GM19043 (cell line): Measurements from ENCODE around the gene GNG4.
A peak's percentile ranks its signal among the peaks of the same experiment; 100 is the strongest.
"Not testable (repeated sequence)": the region's sequence is repeated elsewhere in the genome, so short reads cannot be mapped to it uniquely, and the experiment has no call there.

ENCODE experiments used
- ATAC-seq: cut with Tn5 transposase; IDR thresholded peaks from one replicate; pipeline ENCODE4 v1.9.1; 2021; ENCODE audit warnings: low read depth; ENCODE audit not compliant: unreplicated experiment

GNG4 gene

DNA sequence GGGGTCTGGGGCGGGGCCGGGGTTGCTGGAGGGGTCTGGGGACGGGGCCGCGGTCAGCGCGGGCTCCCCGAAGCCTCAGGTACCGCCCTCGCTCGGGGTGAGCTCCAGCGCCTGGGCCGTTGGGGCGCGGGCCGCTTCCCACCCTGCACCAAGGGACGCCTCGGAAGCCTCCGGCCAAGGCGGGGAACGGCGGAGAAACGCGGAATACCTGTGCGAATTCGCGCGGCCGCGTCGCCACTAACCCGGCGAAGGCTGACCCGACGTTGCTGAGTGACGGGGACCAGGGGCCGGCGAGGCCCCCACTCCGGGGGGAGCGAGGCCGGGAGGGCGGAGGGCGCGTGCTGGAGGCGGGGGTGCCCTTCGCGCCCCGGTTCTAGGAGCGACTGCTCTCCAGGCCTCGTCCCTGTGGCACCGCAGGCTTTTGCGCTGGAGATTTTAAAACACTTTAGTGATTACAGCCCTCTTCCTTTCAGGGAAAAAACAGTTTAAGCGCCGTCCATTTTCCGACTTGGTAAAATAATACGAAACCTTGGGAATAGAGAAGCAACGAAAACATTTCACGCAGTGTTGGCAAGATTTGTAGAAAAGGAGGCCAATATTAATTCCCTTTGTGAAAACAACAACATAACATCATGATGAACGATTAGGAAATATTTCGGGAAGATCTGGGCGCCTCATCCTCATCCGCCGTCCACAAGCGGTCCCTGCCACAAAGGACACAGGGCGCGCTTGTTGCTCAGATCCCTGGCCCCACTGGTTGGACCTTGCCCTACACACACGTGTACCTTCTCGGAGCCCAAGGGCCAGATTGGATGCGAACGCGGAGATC lies 971 bp upstream of the GNG4 start:
- ATAC-seq = no peak

DNA sequence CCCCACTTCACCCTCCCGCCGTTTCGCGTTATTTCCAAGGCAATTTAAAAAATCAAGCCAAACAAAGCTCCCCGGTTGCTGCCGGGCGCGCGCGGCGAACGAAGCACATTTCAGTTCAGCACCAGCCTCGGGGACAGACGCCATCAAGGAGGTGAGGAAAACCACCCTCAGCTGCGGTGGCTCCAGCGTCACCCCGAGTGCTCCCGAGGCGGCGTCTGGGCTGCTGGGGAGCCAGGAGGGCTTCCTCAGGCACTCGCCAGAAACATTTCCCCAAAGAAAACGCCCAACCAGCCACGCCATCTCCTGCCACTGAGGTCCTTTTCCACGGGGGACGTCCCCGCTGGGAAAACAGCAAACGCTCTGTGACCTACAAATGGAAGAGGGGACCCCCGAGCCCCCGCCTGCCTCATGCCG lies 623 bp downstream of the GNG4 start:
- ATAC-seq = no peak

DNA sequence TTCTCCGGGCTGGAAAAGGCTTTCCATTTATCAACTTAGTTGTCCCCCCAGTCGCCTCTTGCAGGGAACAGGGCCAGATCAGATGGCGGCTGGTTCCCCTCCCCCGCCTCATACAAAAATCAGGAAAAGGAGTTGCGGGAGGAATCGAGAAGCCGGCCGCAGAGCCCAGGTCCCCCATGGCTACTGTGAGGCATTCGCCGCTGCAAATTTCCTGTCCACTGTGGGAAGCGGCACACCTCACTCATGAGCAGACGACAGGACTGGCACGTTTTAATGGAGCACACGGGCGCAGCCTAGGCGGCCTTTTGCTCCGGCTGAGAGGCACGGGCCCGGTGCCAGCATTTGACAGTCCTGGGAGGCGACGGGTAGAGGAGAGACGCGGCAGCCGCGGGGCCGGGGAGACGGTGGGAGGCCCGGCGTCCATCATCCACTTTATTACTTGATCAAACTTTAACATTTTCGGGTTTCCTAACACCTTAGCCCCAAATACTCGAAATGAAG lies 1.1 kb downstream of the GNG4 start:
- ATAC-seq = no peak

DNA sequence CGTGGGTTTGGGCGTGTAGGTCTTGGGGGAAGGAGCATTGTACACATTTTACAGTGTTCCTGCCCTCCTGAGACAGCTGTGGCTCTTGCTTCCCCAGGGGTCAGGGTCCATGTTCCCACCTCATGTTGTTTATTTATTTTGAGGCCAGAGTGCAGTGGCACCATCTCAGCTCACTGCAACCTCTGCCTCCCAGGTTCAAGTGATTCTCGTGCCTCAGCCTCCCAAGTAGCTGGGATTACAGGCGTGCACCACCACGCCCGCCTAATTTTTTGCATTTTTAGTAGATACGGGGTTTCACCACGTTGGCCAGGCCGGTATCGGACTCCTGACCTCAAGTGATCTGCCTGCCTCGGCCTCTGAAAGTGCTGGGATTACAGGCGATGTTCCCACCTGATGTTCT lies 2.0 kb downstream of the GNG4 start:
- not testable (repeated sequence) for ATAC-seq

DNA sequence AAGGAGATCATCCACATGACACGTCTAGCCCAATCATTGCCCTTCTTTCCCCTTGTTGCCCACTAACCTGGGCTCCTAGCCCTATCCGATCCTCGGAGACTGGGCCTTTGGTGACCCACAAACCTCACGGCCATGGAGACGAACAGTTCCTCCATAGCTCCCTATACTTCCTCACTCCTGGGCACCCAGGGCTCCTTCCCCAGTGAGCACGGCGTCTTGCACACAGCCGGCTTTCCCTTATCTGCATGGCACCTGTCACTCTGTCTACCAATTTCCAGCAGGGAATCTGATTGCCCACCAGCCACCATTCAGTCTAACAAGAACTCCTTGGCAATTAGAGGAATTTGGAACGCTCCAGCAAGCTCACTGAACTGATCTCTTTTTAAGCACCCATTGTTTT lies 3.1 kb downstream of the GNG4 start:
- no peak for ATAC-seq

DNA sequence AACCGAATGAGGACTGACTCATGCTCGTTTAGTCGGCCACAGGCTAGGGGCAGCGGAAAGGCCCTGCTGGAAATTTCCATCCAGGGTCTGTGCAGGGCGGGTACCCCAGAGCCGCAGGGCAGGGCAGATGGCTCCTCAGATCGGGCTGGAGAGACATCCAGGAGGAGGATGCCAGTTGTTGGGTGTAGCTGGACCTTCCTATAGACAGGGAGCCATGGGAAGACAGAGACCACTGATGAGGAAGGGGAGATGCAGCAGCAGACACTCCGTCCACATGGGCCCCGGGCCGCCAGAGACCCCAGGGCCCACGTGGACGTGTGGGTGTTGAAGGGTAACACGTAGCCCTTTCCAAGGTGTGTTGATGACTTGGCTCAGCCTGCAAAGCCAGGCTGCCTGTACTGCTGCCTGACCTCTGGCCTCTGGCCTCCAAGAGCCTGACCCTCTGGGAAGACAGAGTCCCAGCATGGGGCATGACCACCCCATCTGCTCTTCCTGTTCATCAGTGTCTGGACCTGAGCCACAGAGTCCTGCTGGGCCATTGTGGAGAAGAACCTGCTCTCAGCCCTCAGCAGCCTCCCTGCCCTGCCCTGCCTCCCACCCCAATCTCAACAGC lies 4.8 kb downstream of the GNG4 start:
- ATAC-seq = no peak

DNA sequence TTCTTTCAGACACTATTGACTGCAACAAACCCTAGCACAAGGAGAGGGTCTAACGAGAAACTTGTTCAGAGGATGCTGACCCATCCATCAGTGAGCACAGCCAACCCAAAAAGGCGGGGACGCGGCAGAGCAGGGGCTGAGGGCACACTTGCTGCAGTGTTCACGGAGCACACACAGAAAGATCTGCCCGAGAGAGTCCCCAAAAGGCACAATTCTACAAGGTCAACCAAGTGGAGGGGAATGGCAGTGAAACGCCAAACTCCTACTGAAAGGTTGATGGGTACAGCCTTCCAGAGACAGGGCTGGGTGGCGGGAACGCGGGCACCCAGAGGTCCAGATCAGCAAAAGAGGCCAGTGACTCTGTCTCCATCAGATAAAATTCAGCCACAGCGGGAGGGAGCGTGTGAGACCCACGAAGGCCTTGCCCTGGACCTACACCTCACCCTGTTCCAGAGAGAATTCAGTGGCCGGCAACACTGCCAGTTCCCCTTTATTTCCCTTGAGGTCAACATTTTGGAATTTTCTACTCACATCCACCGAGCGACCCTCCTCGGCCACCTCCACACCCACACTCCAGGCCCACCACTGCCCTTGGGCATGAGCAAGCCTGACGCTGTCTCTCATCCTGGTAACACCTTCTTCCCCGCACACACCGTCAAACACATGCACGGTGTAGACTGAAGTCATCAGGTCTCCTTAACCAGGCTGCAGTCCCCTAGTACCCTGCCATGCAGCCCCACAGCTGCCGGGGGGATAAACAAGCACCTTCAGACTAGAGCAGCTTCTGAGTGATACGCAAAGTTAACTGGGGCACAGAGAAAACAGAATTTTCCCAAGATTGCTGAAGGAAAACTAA lies 5.5 kb downstream of the GNG4 start:
- ATAC-seq = no peak

DNA sequence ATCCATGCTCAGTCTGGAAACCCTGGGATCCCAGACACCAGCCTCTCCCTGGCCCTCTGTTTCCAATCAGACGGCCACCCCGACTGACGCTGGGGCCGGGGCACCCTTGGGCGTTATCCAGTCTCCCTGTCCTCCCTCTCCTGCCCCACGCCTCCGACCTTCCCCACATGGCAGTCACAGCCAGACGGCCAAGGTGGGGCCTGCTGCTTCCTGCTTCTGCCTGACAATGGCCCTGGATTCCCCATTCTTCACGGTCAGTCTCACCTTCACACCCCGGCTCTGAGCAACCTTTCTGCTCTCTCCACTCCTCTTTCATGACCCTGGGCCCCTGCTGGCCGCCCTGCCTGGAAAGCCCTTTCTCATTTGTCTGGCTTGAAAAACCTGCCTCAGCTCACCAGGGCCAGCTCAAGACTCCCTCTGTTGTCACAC lies 6.6 kb downstream of the GNG4 start:
- ATAC-seq = no peak

DNA sequence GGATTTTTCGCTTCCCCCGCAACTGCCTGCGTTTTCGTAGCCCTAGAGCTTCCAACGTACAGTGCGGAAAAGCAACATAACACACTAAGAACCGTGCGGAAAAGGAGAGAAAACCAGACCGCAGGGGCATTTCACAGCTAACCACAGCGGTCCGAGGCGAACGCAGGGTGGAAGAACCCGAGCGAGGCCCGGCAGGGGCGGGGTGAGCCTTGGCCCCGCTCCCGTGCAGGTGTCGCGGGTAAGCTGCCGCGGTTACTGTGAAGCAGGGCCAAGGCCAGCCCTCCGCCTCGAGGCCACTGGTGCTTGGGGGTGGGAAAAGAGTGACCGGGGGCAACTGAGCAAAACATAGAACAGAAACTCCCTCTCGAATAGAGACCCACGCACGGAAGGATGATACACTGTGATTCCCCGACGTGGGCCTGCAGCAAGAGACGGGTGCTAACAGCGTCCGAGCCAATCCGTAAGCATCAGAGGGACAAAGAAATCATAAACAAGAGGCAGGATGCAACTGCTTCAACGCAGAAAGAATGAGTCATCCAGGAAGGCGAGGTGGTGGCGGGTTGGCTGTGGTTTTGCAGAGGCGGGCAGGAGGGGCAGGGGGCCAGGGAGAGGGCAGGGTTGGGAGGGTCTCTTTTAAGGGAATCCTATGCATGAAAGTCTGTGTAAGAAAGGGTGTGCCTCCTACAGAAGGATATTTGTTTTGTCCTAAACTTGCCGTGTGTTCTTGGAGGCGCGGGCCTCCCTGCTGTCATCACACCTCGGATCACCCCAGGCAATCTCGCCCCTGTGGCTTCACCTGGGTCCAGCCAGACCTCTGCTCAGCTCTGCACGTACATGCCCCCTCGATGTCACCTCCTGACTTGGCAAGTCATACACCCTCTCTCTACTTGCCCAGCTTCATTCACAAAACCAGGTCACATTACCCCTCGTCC lies 7.3 kb downstream of the GNG4 start:
- ATAC-seq = peak; percentile 61

DNA sequence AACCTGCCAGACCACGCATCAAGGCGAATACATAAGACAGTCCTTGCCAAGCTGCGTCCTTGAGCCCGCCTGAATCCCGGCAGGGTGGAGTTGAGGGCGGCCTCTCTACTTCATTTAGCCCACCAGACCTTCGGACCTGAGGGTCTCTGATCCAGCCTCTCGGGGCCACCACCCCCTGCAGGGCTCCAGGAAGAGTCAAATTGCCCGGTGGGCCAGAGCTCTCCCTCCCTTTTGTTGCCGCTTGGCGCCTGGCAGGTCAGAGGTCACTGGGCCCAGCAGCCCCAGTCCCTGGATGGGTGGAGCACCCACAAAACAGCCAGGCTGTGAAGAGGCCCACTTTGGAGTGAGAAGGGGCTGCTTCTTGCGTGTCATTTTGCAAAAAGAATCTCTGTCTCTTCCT lies 9.0 kb downstream of the GNG4 start:
- ATAC-seq = no peak

DNA sequence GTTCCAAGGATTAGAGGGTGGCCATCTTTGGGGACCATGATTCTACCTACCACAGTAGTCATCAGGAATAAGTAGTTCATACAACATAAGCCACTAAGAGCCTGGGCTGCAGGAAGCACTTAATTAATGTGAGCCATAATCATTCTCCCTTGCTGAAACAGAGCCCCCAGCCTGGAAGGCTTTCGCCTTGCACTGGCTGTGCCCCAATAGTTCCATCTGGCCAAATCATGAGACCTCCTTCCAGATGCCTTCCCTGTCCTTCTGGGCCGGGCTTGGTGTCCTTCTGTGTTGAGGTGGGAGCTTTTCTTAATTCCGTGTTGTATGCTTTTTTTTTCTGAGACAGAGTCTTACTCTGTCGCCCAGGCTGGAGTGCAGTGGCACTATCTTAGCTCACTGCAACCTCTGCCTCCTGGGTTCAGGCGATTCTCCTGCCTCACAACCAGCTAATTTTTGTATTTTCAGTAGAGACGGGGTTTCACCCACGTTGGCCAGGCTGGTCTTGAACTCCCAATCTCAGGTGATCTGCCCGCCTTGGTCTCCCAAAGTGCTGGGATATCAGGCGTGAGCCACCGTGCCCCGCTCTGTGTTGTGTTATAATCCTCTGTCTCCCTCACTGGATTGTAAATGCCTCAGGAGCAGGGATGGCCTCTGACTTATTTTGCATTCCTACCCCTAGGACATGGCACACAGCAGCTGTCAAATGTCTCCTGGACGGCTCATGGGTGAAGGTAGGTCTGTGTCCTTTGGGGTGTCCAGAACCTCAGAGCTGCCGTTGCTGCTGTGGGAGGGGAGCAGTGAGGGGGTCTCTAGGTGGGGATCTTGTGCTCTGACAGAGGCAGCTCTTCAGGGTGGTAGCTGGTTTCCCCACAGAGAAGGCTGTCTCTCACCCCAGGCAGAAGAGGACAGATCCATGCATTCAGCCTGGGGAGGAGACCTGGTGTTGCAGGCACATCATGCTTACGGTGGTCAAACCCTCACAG lies 10.1 kb downstream of the GNG4 start:
- no peak for ATAC-seq

DNA sequence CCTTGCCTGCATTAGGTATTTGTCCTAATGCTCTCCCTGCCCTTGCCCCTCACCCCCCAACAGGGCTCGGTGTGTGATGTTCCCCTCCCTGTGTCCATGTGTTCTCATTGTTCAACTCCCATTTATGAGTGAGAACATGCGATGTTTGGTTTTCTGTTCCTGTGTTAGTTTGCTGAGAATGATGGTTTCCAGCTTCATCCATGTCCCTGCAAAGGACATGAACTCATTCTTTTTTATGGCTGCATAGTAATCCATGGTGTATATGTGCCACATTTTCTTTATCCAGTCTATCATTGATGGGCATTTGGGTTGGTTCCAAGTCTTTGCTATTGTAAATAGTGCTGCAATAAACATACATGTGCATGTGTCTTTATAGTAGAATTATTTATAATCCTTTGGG lies 11.0 kb downstream of the GNG4 start:
- not testable (repeated sequence) for ATAC-seq

DNA sequence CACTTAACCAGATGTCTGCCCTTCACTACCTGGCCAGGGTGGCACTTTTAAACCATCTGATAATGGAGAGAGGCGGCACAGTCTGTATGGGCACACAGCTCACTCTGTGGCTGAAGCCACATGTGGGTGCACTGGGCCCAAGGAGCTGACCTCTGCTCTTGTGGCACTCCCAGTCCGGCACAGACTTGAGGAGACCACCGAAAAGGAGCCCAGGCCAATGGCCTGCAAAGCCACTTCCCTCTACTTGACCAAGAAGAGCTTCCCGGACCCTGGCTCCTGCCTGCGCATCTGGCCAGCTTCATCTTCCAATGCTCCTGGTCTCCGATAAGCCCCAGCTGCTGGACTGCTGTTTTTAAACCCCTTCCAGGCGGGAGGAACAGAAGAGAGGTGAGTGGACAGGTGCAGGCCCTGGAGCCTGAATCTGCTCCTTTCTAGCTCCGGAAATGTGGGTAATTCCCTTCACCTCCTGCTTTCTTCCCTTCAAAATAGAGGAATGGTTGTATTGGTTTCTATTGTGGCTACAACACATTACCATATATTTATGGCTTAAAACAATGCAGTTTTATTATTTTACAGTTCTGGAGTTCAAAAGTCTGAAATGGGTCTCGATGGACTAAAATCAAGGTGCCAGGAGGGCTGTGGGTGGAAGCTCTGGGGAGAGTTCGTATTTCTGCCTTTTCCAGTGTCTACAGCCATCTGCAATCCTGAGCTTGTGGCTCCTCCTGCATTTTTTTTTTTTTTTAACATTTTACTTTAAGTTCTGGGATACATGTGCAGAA lies 11.6 kb downstream of the GNG4 start:
- ATAC-seq = no peak

DNA sequence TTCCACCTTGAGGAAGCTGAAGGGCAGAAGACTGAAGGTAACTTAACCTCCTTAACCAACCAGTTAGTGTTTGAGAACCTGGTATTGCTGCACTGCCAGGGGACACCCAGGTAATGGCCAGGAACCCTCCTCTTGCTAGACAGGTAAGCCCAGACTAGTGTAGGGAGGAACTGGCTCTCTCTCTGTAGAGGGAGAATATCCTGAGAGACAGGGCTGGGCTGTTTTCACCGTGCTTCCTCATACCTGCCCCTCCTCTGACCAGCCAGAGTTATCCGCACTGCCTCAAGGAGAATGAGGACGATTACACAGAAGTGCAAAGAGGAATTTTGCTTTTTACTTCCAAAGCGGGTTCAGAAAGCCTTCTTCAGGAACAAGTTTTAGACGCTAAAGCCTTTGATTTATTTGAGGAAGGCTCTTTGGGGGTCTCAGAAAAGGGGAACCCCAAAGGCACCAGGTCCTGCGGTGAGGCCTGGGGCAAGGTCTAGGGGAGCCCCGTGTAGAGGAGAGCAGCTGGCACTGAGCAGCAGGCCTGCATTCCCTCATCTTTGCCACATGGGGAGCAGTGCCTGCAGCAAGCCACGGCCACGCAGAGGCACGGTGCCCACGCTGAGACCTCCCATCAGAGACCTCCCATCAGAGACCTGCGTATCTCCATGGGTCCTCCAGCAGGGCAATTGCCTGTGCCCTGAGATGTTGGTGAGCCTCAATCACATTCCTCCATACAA lies 13.5 kb downstream of the GNG4 start:
- no peak for ATAC-seq

DNA sequence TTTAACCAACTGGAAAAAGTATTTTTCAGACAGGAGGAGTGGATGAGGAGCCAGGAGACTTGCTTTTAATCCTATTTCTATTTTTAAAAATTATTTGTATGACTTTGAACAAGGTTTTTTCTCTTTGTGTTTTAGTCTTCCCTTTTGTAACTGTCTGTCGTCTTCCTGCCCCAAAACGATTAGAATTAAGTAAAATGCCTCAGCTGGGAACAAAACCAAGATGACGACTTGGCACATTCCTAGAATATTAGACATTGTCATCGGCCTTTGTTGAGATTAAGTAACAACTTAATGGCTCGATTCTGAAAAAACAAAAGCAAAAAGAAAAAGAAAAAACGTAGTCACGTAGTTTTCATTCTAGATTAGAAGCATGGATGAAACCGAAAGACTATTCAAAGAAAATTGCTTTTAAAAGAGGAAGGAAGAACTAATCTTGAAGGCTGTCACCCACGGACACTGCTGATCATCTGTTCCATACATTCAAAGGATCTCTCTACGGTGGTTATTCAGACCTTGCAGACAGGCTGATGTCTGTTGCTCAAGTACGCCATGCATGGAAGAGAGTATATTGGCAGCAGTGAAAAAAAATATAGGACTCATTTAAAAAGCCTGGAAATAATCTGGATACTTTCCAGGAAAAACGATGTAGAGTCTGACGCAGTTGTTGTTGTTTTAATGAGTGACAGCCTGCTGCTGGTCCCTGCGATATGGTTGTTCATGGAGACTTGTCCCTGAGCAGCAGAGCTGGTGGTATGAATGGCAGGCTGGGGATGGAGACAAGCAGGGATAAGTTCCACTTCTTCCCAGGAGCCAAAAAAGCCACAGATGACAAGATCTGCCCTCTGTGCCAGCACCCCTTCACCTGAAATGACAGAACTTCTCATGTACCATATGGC lies 16.8 kb downstream of the GNG4 start:
- ATAC-seq = peak; percentile 79

DNA sequence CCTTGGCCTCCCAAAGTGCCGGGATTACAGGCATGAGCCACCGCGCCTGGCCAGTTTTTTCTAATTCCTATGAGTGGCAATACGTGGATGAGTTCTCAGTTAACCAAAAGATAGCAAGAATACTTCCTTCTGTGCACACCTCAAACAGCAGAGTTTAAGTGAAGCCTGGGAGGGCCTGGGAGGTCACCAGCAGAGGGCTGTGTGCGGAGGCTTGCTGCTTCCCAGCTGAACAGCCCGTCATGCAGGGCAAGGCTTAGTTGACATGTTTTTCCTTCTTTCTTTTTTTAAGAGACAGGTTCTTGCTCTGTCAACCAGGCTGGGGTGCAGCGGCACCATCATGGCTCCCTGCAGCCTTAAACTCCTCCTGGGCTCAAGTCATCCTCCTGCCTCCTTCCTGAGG lies 17.8 kb downstream of the GNG4 start:
- ATAC-seq = no peak
